Stimulated activated CD4-positive, alpha-beta T cell treated with anti-CD3 and anti-CD28 coated beads, Interleukin-1b, Interleukin-23, amount 100 ng/mL, for 48 hours (primary cell): ENCODE measurements around the gene UTS2.

Source experiments
- DNase-seq: peaks from one replicate; pipeline ENCODE4 v3.0.0-alpha.2; 2020

The UTS2 gene, protein sequence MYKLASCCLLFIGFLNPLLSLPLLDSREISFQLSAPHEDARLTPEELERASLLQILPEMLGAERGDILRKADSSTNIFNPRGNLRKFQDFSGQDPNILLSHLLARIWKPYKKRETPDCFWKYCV

GRCh38 chr1:7852804-7853683, at the start of gene UTS2:
TSS of gene UTS2 (minus strand) at chr1:7853065. CDS start at chr1:7853003, 62 bp downstream.
- no peak for DNase-seq

DNA sequence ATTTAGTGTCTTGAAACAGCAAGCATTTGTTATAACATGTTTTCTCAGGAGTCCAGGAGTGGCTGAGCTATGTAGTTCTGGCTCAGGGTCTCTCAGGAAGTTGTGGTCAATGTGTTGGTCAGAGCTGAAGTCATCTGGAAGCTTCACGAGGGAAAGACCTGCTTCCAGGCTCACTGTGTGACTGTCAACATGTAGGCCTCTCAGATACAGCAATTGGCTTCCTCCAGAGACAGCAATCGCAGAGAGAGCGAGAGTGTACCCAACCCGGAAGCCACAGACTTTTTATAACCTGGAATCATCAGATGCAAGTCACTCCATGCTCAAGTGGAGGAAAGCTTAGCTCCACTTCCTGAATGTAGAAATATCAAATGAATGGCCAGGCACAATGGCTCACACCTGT, 46.9 kb upstream of the UTS2 start:
- no peak for DNase-seq

DNA sequence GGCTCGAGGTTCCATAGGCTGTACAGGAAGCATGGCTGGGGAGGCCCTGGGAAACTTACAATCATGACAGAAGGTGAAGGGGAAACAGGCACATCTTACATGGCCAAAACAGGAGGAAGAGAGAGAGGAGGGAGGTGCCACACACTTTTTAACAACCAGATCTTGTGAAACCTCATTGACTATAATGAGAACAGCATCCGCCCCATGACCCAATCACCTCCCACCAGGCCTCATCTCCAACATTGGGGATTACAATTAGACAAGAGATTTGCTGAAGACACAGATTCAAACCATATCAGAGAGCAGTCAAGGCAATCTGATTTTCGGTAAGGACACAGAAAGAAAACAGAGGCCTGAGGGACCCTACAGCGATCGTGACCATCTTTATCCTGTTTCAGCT, 46.1 kb upstream of the UTS2 start:
- DNase-seq: no peak

DNA sequence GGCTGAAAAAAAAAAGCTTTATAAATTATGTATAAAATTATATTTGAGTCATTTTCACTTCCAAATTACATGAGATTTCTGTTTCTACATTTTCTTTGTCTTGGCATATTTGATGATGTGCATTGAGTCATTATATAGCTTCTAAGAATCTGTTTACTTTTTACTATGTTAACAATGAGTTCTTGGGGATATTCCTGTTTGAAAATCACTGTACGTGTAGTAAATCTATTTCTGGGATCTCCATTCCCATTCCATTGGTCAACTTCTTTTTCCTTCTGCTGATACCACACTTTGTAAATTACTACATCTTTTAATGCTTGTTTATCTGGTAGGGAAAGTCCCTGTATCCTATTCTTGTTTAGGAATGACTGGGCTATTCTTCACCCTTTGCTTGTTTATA, 44.1 kb upstream of the UTS2 start:
- no peak for DNase-seq

DNA sequence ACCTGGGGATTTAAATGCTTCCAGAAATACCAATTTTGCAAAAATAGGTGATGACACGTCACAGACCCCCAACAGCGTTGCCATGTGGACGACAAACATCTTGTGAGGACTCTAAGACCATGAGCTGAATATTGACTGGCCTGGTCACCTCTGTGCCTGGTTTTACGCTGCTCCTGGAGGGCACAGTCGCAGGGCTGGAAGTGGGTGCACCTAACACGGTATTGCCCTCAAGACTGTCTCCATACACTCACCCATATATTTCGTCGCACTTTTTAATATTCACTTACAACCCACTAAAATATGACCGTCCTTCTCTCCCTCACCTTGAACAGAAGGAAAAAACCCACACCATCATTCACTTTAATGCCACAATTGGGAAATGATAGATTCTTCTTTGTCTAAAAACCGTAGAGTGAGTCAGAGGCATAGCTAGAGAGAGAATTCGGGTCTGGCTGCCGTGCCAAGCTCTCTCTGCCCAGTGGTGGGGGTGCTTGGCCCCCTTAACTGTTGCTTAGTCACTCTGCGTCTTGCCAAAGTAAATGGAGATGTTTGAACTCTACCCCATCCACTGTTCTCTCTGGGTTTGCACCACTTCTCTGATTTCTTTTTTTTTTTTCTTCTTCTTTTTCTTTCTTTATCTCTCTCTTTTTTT, 40.8 kb upstream of the UTS2 start:
- DNase-seq: no peak

GRCh38 chr1:7891804-7892203, 38.9 kb upstream of the UTS2 start:
- no peak for DNase-seq

GRCh38 chr1:7890853-7891252, 38.0 kb upstream of the UTS2 start:
- DNase-seq: no peak

DNA sequence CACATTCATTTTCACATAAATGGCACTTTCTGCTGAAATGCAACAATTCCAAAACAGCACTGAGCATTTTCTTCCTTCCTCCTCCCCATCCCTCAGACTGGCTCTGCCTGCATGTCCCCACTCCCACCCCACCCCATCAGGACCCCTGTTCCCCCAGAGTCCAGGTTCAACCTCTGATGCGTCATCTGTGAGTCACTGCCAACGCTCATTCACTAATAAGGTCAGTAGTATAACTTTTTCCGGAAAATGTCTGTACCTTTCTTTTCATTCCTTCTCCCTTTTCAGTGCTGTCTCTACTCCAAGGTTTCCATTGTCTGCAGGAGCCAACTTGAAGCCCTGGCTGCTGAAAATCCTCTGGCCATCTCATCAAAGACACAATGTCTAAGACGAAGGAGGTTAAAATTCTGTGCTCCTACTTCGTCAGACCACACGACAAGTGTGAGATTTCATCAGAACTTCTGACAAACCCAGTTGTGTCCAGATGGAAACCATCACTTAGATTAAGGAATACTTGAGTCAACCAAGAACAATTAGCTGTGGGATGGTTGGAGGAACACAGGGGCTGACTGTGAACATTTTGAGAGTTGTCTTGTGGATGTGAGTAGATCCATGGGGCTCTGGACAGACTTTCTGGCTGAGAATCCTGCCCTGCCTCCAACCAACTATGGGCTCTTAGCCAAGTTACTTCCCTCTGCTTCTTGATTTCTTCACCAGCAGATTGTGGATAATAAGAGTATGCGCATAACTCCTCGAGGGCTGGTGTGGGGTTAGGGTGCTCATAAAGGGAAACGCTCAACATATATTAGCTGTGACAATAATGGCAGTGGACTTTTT, 35.6 kb upstream of the UTS2 start:
- DNase-seq: no peak

DNA sequence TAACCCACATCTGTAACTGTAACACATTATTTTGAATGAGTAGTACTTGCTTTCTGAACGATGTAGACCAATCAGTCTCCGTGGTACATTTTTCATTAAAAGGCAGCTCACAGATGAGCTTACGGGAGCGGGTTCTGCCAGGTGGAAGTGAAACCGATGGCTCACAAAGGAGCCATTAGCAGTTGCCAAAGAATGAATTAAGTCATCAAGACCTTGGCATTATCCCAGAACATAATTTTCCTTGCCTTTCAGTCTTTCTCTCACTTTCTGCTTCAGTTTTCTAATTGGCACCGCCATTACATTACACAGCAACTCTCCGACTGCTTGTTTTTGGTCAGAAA, 33.5 kb upstream of the UTS2 start:
- DNase-seq: no peak

- DNase-seq: peak; percentile 53
Measured at GRCh38 chr1:7885513-7886404, 32.9 kb upstream of the UTS2 start.

DNA sequence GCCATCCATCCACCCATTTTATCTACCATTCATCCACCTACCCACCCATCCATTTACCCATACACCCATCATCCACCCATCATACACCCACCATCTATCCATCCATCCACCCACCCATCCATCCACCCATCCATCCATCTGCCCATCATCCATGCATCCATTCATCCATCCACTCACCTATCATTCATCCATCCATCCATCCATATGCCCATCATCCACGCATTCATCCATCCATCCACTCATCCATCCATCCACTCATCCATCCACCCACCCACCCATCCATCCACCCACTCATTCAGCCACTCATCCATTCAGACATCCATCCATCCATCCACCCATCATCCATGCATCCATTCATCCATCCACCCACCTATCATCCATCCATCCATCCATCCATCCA, 31.9 kb upstream of the UTS2 start:
- no peak for DNase-seq

GRCh38 chr1:7879228-7879627, 26.4 kb upstream of the UTS2 start:
- DNase-seq: no peak

DNA sequence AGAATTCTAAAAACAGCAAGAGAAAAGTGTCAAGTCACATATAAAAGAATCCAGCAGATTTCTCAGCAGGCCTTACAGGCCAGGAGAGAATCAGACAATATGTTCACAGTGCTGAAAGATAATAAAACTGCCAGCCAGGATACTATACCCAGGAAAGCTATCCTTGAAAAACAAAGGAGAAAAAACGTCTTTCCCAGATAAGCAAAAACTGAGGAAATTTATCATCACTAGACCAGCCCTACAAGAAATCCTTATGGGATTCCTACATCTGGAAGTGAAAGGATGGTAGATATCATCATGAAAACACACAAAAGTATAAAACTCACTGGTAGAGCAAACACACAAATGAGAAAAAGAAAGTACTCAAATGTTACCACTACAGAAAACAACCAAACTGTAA, 25.2 kb upstream of the UTS2 start:
- no peak for DNase-seq

- DNase-seq: no peak
Measured at GRCh38 chr1:7873801-7874795, 21.2 kb upstream of the UTS2 start.

- DNase-seq: no peak
Measured at GRCh38 chr1:7871136-7871535, 18.3 kb upstream of the UTS2 start.

- DNase-seq: no peak
Measured at GRCh38 chr1:7869136-7869920, 16.5 kb upstream of the UTS2 start.

- DNase-seq: no peak
Measured at GRCh38 chr1:7868070-7868780, 15.4 kb upstream of the UTS2 start.

GRCh38 chr1:7865978-7866377, 13.1 kb upstream of the UTS2 start:
- DNase-seq: no peak

DNA sequence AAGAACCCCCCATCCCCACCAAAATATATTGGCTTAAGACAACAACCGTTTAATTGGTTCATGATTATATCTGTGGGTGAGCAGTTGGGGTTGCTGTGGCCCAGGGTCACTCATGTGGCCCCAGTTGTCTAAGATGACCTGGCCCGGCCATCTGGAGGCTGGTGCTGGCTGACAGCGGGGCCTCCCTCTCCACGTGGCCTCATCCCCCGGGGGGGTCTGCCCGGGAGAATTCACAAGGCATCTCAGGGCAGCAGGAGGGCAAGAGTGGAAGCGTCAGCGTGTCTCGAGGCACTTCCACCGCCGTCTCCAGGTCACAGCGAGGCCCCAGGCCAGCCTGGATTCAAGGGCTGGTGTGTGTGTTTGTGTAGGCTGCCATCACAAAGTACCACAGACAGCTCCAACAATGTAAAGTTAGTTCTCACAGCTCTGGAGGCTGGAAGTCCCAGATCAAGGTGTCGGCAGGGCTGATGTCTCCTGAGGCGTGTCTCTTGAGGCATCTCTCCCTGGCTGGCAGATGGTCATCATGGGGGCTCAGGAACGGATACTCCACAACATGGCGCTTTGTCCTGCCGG, 11.0 kb upstream of the UTS2 start:
- DNase-seq: no peak
